Smooth muscle cell (in vitro differentiated cells): Measurements from ENCODE around the gene CSKMT. TPM values are rescaled to one million over a fixed set of nuclear protein-coding genes. Genes with fewer than 3 reads are reported as not detected.

Experiments used
- DNase-seq: peaks from one replicate; lab custom pipeline; 2025; ENCODE audit not compliant: unreplicated experiment; lab: John Stamatoyannopoulos, UW
- H2AFZ ChIP-seq: fragments of 200-600 bp; sonication (generic); 2 replicates; pipeline ENCODE4 v1.6.0; 2016; ENCODE audit warnings: antibody characterized with exemption, low read depth, mild to moderate bottlenecking
- H3F3A ChIP-seq: fragments of 200-600 bp; sonication (generic); 2 replicates; pipeline ENCODE4 v1.6.0; 2017; ENCODE audit warnings: antibody characterized with exemption, low read depth
- H3K27ac ChIP-seq: fragments of 200-600 bp; sonication (generic); 2 replicates; pipeline ENCODE4 v1.5.1; 2016; ENCODE audit warnings: low read depth, mild to moderate bottlenecking
- H3K27me3 ChIP-seq: fragments of 200-600 bp; sonication (generic); 2 replicates; pipeline ENCODE4 v1.6.1; 2016; ENCODE audit warnings: low read depth, mild to moderate bottlenecking
- H3K36me3 ChIP-seq: fragments of 200-600 bp; sonication (generic); 2 replicates; pipeline ENCODE4 v1.5.1; 2016; ENCODE audit warnings: low read depth
- H3K4me1 ChIP-seq: fragments of 200-600 bp; sonication (generic); 2 replicates; pipeline ENCODE4 v1.5.1; 2016; ENCODE audit warnings: low read depth
- H3K4me2 ChIP-seq: fragments of 200-600 bp; sonication (generic); 2 replicates; pipeline ENCODE4 v1.6.0; 2016; ENCODE audit warnings: mild to moderate bottlenecking
- H3K4me3 ChIP-seq: fragments of 200-600 bp; sonication (generic); 2 replicates; pipeline ENCODE4 v1.5.1; 2016; ENCODE audit warnings: mild to moderate bottlenecking
- H3K79me2 ChIP-seq: fragments of 200-600 bp; sonication (generic); 2 replicates; pipeline ENCODE4 v1.6.0; 2016; ENCODE audit warnings: low read depth, mild to moderate bottlenecking
- H3K9ac ChIP-seq: fragments of 200-600 bp; sonication (generic); 2 replicates; pipeline ENCODE4 v1.6.0; 2016; ENCODE audit warnings: low read depth
- H3K9me3 ChIP-seq: fragments of 200-600 bp; sonication (generic); replicated peaks from 2 replicates; pipeline ENCODE4 v1.5.1; 2016; ENCODE audit warnings: low read depth
- H4K20me1 ChIP-seq: fragments of 200-600 bp; sonication (generic); 2 replicates; pipeline ENCODE4 v1.6.0; 2016; ENCODE audit warnings: low read depth
- CTCF ChIP-seq: fragments of 200-600 bp; sonication (generic); IDR thresholded peaks from 2 replicates; pipeline ENCODE4 v1.5.1; 2017; ENCODE audit warnings: borderline replicate concordance, mild to moderate bottlenecking, antibody characterized with exemption; ENCODE audit not compliant: insufficient read depth, poor library complexity, severe bottlenecking
- WGBS: methylation state at CpG from one replicate; pipeline ENCODE4 v1.1.7; 2016; ENCODE audit warnings: low lambda C conversion rate; 5-methylcytosine and 5-hydroxymethylcytosine counted together
- polyA plus RNA-seq: library from polyadenylated mRNA; unstranded; fragments of >200 nt; fragmentation: Nextera tagmentation; extraction: Ambion mirVana; gene quantifications from 2 replicates; pipeline ENCODE4 v1.2.1, GENCODE V29; 2016
- total RNA-seq: library from RNA; depleted of rRNA; stranded (reverse); fragments of >200 nt; gene quantifications from 2 replicates; pipeline ENCODE4 v1.2.3, GENCODE V29; 2014

Gene CSKMT
- total and polyA plus RNA-seq, 2 experiments from 2014 or later = 1.4 to 4.9 TPM

- no peak overlapping the region for H2AFZ ChIP-seq
Observed at GRCh38 chr11:62646825-62647608, 18.1 kb upstream of the CSKMT start.

DNA sequence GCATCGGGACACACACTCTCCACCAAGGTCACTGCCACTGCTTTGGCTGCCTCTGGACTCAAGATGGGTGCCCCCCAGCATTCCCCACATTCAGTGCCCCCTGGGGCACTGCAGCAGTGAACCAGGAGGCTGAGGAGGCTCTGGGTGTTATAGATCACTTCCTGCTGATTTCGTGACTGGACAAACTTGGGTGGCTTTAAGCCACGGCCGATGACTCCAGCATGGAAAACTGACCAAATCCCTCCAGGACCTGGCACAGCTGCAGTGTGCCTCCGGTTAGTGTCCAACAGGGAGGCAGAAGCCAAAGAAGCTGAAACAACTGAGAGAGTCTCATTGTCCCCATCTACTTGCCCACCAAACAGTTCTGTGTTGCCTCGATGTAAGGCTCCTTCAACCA, 17.5 kb upstream of the CSKMT start:
- TF ChIP-seq CTCF = no peak
- Histone ChIP-seq H3F3A (peaks cover 3% of the 10 kb centered on the region), H3K4me1 (peaks cover 3% of the 10 kb centered on the region), H3K9me3 (no peaks in the 10 kb centered on the region), H3K4me3 (no peak overlapping the region), H3K9ac (no peak overlapping the region), H3K27ac (peak overlapping the region; percentile 54), H4K20me1 (peaks cover 6% of the 10 kb centered on the region), H3K27me3 (no peaks in the 10 kb centered on the region), H3K4me2 (no peak overlapping the region), H3K36me3 (no peaks in the 10 kb centered on the region), H3K79me2 (peaks cover 51% of the 10 kb centered on the region), H2AFZ (no peak overlapping the region)
- DNase-seq = no peak
- 95% methylated on average over 6 of the region's 6 CpGs for WGBS

More at GRCh38 chr11:62646825-62647608, 18.1 kb upstream of the CSKMT start:
- TF ChIP-seq CTCF = no peak
- WGBS = 76% methylated on average over 32 of the region's 32 CpGs
- Histone ChIP-seq H3K4me3 (peak overlapping the region; percentile 2), H3K9ac (no peak overlapping the region), H3K36me3 (no peaks in the 10 kb centered on the region), H3K79me2 (peaks cover 51% of the 10 kb centered on the region), H3K4me2 (peak overlapping the region; percentile 67), H4K20me1 (peaks cover 6% of the 10 kb centered on the region), H3K27me3 (no peaks in the 10 kb centered on the region), H3K9me3 (no peaks in the 10 kb centered on the region), H3K27ac (peak overlapping the region; percentile 54), H3F3A (peaks cover 3% of the 10 kb centered on the region), H3K4me1 (no peaks in the 10 kb centered on the region)
- DNase-seq = no peak

DNA sequence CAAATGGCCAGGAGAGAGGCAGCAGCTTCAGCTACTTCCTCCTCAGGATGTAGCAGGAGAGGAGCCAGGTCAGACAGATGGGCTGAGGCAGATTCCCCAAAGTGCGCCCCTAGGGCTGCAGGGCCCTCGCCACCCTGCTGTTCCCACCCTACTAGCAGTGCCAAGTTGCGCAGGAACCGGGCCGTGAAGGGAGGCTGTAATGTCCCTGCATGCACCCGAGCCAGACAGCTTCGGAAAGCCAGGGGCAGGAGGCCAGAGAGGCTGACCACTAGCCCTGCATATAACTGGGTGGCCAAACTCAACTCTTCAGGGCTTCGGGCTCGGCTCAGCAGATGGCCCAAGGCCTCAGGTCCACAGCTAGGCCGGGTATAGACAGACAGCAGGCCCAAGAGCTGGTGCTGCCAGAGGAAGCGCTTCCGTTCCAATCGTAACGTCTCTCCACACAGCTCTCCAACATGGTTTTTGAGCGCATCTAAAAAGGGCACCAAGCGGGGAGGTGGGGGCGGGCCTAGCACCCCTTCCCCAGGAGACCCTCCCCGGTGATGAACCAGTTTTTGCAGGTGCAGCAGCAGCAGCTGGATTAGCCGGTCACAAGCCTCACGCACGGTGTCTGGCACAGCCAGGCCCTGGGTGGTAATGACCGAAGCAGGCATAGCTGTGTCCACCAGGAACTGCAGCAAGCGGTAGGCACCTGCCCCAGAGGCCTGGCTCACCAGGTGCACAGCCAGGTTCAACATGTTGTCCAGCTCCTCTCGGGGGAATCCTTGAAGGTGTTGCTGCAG, 16.7 kb upstream of the CSKMT start:
- no peaks in the 10 kb centered on the region for H3K27me3 ChIP-seq
- peaks cover 6% of the 10 kb centered on the region for H4K20me1 ChIP-seq
- no peak overlapping the region for H2AFZ ChIP-seq
- H3K4me1 ChIP-seq = peaks cover 3% of the 10 kb centered on the region
- WGBS = 97% methylated on average over 24 of the region's 24 CpGs
- no peak overlapping the region for H3K4me2 ChIP-seq
- H3K36me3 ChIP-seq = no peaks in the 10 kb centered on the region
- TF ChIP-seq CTCF = no peak
- H3K4me3 ChIP-seq = no peak overlapping the region
- peaks cover 48% of the 10 kb centered on the region for H3K79me2 ChIP-seq
- H3K9me3 ChIP-seq = no peaks in the 10 kb centered on the region
- H3F3A ChIP-seq = peaks cover 3% of the 10 kb centered on the region
- no peak overlapping the region for H3K9ac ChIP-seq
- DNase-seq = no peak
- no peak overlapping the region for H3K27ac ChIP-seq
